H1 (cell line): Measurements from ENCODE around the gene ARAP2. TPM values are rescaled to one million over a fixed set of nuclear protein-coding genes. Genes with fewer than 3 reads are reported as not detected.

Source experiments
- CTCF ChIA-PET: fragments of 300-600 bp; sonication (Branson Sonifier 250); formaldehyde crosslinking; loops from one replicate; lab custom pipeline; 2021; ENCODE audit not compliant: partially characterized antibody; lab: Charles Lee
- POLR2A ChIA-PET: fragments of 300-600 bp; sonication (Branson Sonifier 250); formaldehyde crosslinking; loops from one replicate; lab custom pipeline; 2021; ENCODE audit warnings: inconsistent platforms; ENCODE audit not compliant: partially characterized antibody; lab: Charles Lee
- DNase-seq, 2 experiments: peaks; one replicate each; pipeline versions ENCODE4 v3.0.0 to v3.0.0-alpha.2; 2010 to 2022; ENCODE audit warnings: low spot score in 2 of 2, low read depth in 1 of 2, mixed read lengths in 1 of 2
- FAIRE-seq: peaks from 2 replicates; lab custom pipeline; 2011; peaks lifted over from hg19 to GRCh38; lab: Jason Lieb, UNC
- H2AFZ ChIP-seq: 2 replicates; pipeline ENCODE4 v1.8.1; 2012; ENCODE audit warnings: low read length, inconsistent platforms
- H2AK5ac ChIP-seq: 2 replicates; pipeline ENCODE4 v1.6.1; 2013; ENCODE audit warnings: low read depth, low read length
- H2BK120ac ChIP-seq: replicated peaks from 2 replicates; pipeline ENCODE3; 2013; ENCODE audit warnings: low read depth, low read length, inconsistent platforms
- H2BK12ac ChIP-seq: 2 replicates; pipeline ENCODE4 v1.6.1; 2013; ENCODE audit warnings: low read depth, low read length
- H2BK15ac ChIP-seq: 2 replicates; pipeline ENCODE4 v1.6.1; 2013; ENCODE audit warnings: low read length
- H2BK20ac ChIP-seq: 2 replicates; pipeline ENCODE4 v1.6.1; 2013; ENCODE audit warnings: low read length
- H2BK5ac ChIP-seq: 2 replicates; pipeline ENCODE4 v1.6.1; 2013; ENCODE audit warnings: low read depth, low read length
- H3K14ac ChIP-seq: 2 replicates; pipeline ENCODE4 v1.6.1; 2013; ENCODE audit warnings: inconsistent platforms; ENCODE audit not compliant: insufficient read length
- H3K18ac ChIP-seq: 2 replicates; pipeline ENCODE4 v1.6.1; 2013; ENCODE audit warnings: low read length; ENCODE audit errors: extremely low read depth
- H3K23ac ChIP-seq: 2 replicates; pipeline ENCODE4 v1.6.1; 2013; ENCODE audit warnings: inconsistent platforms; ENCODE audit not compliant: insufficient read length
- H3K23me2 ChIP-seq: 2 replicates; pipeline ENCODE4 v1.6.1; 2013; ENCODE audit warnings: low read depth, low read length
- H3K27ac ChIP-seq: 2 replicates; pipeline ENCODE4 v1.6.1; 2011; ENCODE audit warnings: low read depth, low read length, inconsistent platforms
- H3K27me3 ChIP-seq, 4 experiments: replicated peaks in 1 of 4; 1 replicate in 1 of 4; 2 replicates in 3 of 4; pipeline versions ENCODE4 v1.6.1 to v1.8.1; 2011 to 2013; ENCODE audit warnings: low read length in 3 of 4, mild to moderate bottlenecking in 3 of 4, inconsistent platforms in 2 of 4, mixed read lengths in 2 of 4, moderate library complexity in 1 of 4; ENCODE audit not compliant: control insufficient read depth in 3 of 4, insufficient read depth in 3 of 4; ENCODE audit errors: extremely low read depth in 1 of 4
- H3K36me3 ChIP-seq, 4 experiments: 2 replicates each; pipeline versions ENCODE4 v1.6.1 to v1.8.1; 2011 to 2013; ENCODE audit warnings: mild to moderate bottlenecking in 4 of 4, low read length in 3 of 4, moderate library complexity in 2 of 4, control low read depth in 1 of 4, inconsistent platforms in 1 of 4; ENCODE audit not compliant: insufficient read depth in 4 of 4, control insufficient read depth in 2 of 4
- H3K4ac ChIP-seq: replicated peaks from 2 replicates; pipeline ENCODE3; 2013; ENCODE audit warnings: low read length, low read depth, mixed read lengths, inconsistent platforms; ENCODE audit not compliant: insufficient read length
- H3K4me1 ChIP-seq, 4 experiments: replicated peaks in 1 of 4; 1 replicate in 1 of 4; 2 replicates in 3 of 4; pipeline versions ENCODE4 v1.6.1 to v1.8.1; 2011 to 2013; ENCODE audit warnings: low read length in 3 of 4, inconsistent platforms in 2 of 4, mixed read lengths in 1 of 4; ENCODE audit not compliant: insufficient read depth in 4 of 4, control insufficient read depth in 3 of 4
- H3K4me2 ChIP-seq, 2 experiments: 2 replicates each; pipeline versions ENCODE4 v1.6.1 to v1.8.1; 2011 to 2013; ENCODE audit warnings: low read depth in 2 of 2, low read length in 2 of 2, control low read depth in 1 of 2, inconsistent platforms in 1 of 2, mild to moderate bottlenecking in 1 of 2; ENCODE audit not compliant: insufficient read depth in 1 of 2
- H3K4me3 ChIP-seq, 4 experiments: fragments of 200-600, 300-600 bp in 1 of 4; sonication (generic), shearing (Covaris generic), sonication (Bioruptor Twin) in 1 of 4; 2 replicates each; pipeline versions ENCODE4 v1.5.1 to v1.8.1; 2011 to 2016; ENCODE audit warnings: low read length in 4 of 4, low read depth in 3 of 4, control low read depth in 2 of 4, inconsistent platforms in 2 of 4, mild to moderate bottlenecking in 2 of 4, mixed read lengths in 1 of 4, moderate library complexity in 1 of 4; ENCODE audit not compliant: insufficient read depth in 2 of 4; ENCODE audit errors: extremely low read depth in 1 of 4
- H3K56ac ChIP-seq: replicated peaks from 2 replicates; pipeline ENCODE3; 2013; ENCODE audit warnings: low read depth, mild to moderate bottlenecking, mixed read lengths, low read length, inconsistent platforms; ENCODE audit not compliant: insufficient read length
- H3K79me1 ChIP-seq: 2 replicates; pipeline ENCODE4 v1.6.1; 2013; ENCODE audit warnings: low read depth, low read length, control low read depth
- H3K79me2 ChIP-seq, 2 experiments: 2 replicates each; pipeline versions ENCODE4 v1.6.1 to v1.8.1; 2012 to 2013; ENCODE audit warnings: low read length in 2 of 2, mild to moderate bottlenecking in 2 of 2, inconsistent platforms in 1 of 2; ENCODE audit not compliant: insufficient read depth in 2 of 2, control insufficient read depth in 1 of 2
- H3K9ac ChIP-seq, 4 experiments: replicated peaks in 1 of 4; 1 replicate in 1 of 4; 2 replicates in 3 of 4; pipeline versions ENCODE4 v1.6.1 to v1.8.1; 2011 to 2013; ENCODE audit warnings: low read depth in 3 of 4, low read length in 3 of 4, control low read depth in 2 of 4, mild to moderate bottlenecking in 2 of 4, moderate library complexity in 2 of 4, inconsistent platforms in 1 of 4; ENCODE audit errors: extremely low read depth in 1 of 4
- H3K9me3 ChIP-seq, 2 experiments: 2 replicates each; pipeline versions ENCODE4 v1.6.1 to v1.8.1; 2012 to 2013; ENCODE audit warnings: mild to moderate bottlenecking in 2 of 2, moderate library complexity in 2 of 2, control low read depth in 1 of 2, inconsistent platforms in 1 of 2, low read depth in 1 of 2, low read length in 1 of 2, mixed read lengths in 1 of 2; ENCODE audit not compliant: insufficient read depth in 2 of 2
- H4K20me1 ChIP-seq, 2 experiments: replicated peaks in 1 of 2; 2 replicates each; pipeline versions ENCODE3 to v1.8.1; 2011 to 2013; ENCODE audit warnings: inconsistent platforms in 2 of 2, low read length in 2 of 2, mild to moderate bottlenecking in 1 of 2; ENCODE audit not compliant: insufficient read depth in 2 of 2, control insufficient read depth in 1 of 2
- H4K5ac ChIP-seq: 2 replicates; pipeline ENCODE4 v1.6.1; 2013; ENCODE audit warnings: low read length, low read depth, mixed read lengths, inconsistent platforms; ENCODE audit not compliant: insufficient read length
- H4K8ac ChIP-seq: 2 replicates; pipeline ENCODE4 v1.8.0; 2013; ENCODE audit warnings: mild to moderate bottlenecking, moderate library complexity, low read length, inconsistent platforms; ENCODE audit not compliant: insufficient read depth; ENCODE audit errors: extremely low read depth
- H4K91ac ChIP-seq: replicated peaks from 2 replicates; pipeline ENCODE3; 2013; ENCODE audit warnings: low read length, mixed read lengths, inconsistent platforms; ENCODE audit not compliant: insufficient read length
- BCL11A ChIP-seq, 2 experiments: IDR thresholded peaks; one replicate each; pipeline ENCODE4 v1.6.1; 2011; ENCODE audit warnings: low read depth in 2 of 2, low read length in 2 of 2, mild to moderate bottlenecking in 2 of 2
- BRCA1 ChIP-seq: IDR thresholded peaks from 2 replicates; pipeline ENCODE4 v1.6.1; 2012; ENCODE audit warnings: low read depth, low read length, improper control_type of control experiment
- CREB1 ChIP-seq: IDR thresholded peaks from 2 replicates; pipeline ENCODE4 v1.6.1; 2012; ENCODE audit warnings: inconsistent platforms
- SP2 ChIP-seq: IDR thresholded peaks from 2 replicates; pipeline ENCODE4 v1.6.1; 2012; ENCODE audit warnings: mild to moderate bottlenecking, low read length, inconsistent platforms
- WGBS, 2 experiments: shearing (Covaris generic) in 1 of 2; methylation state at CpG; one replicate each; pipeline versions ENCODE4 v1.1.6 to v1.1.7; 2013 to 2015; ENCODE audit warnings: low lambda C conversion rate in 2 of 2, mixed read lengths in 2 of 2, inconsistent platforms in 1 of 2, low coverage in 1 of 2, missing lambda C conversion rate in 1 of 2; ENCODE audit not compliant: insufficient replicate concordance in 2 of 2, insufficient coverage in 1 of 2, insufficient read length in 1 of 2; ENCODE audit errors: extremely low coverage in 1 of 2, missing lambda C conversion rate in 1 of 2; 5-methylcytosine and 5-hydroxymethylcytosine counted together
- polyA plus RNA-seq, 7 experiments: library from polyadenylated mRNA; depleted of rRNA in 3 of 7; stranded (reverse) in 5 of 7; unstranded in 2 of 7; fragments of >200 nt in 5 of 7; fragments of 200-250 nt in 2 of 7; gene quantifications; 1 replicate in 5 of 7; 2 replicates in 1 of 7; 4 replicates in 1 of 7; pipeline versions ENCODE4 v1.2.1 to v1.2.3, GENCODE V29; 2011 to 2013; ENCODE audit warnings: missing spikeins in 2 of 7, mixed read lengths in 2 of 7
- total RNA-seq: library from RNA; stranded (reverse); fragmentation: NEBNext Ultra II Directional; extraction: Animal tissue kit (Norgen Biotek cat#: 25700); gene quantifications from 2 replicates; pipeline ENCODE4 v1.2.1, GENCODE V29; 2021

Gene ARAP2
- total and polyA plus RNA-seq, 2 of the 8 experiments (the other 6 are each of a cell fraction or from before 2014, with no cell fraction given), result 0.15 to 2.3 TPM

DNA sequence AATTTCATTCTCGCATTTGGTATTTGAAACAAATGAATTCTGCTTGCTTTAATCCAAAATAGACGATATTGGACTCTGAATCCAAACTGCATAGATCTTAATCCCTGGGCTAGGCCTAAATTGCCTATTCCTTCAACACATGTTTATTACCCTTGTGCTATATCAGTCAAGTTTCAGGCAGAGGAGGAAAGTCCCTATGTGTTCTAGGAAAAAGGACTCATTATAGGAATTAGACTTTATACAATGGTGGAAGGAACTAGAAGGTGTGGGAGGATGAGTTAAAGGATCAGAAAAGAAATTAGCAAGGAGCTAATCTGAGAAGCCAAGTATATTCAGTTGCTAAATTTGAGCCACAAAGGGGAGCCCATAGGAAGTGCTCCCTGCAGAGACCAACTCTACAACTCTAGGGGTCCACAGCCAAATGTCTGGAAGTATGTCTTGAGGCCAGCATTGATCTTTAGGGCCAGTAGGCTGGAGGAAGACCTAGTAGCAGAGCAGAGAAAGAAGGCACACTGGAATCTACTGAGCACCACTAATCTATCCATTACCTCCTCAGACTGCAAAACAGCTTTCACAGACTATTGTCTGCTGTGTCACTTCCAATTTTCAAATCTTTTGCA is 20.0 kb upstream of the ARAP2 start:
- no peaks in the 10 kb centered on the region for H3K36me3 ChIP-seq
- H3K4me1 ChIP-seq, result peaks cover 0 to 3% (median 1%) of the 10 kb centered on the region in 4 experiments; a peak in 1 of 7 replicates
- CTCF ChIA-PET, result interaction anchor here (1.4 kb wide), 1 partner anchor 20 kb away, joined by 4 read pairs; the partner anchor contains the start of gene ARAP2
- H3K4ac ChIP-seq, result no peak overlapping the region
- H2BK15ac ChIP-seq, result no peak overlapping the region
- no peak overlapping the region for H4K5ac ChIP-seq
- H4K91ac ChIP-seq, result no peak overlapping the region
- H3K9ac ChIP-seq, result no peak overlapping the region
- H4K20me1 ChIP-seq, result no peaks in the 10 kb centered on the region
- no peak overlapping the region for H2BK5ac ChIP-seq
- no peak overlapping the region for H4K8ac ChIP-seq
- FAIRE-seq, result no peak
- H3K23me2 ChIP-seq, result no peaks in the 10 kb centered on the region
- no peaks in the 10 kb centered on the region for H3K9me3 ChIP-seq
- H2BK20ac ChIP-seq, result no peak overlapping the region
- WGBS, 2 experiments, result 92% methylated on average over 2 of the region's 2 CpGs; no CpG with 5 or more reads in 1 of the 2 experiments
- no peaks in the 10 kb centered on the region for H3K79me2 ChIP-seq
- no peak overlapping the region for H3K56ac ChIP-seq
- POLR2A ChIA-PET, result no interaction called here
- H3K4me2 ChIP-seq, result peak overlapping the region; percentile 9 to 33; a peak in 1 of 4 replicates
- no peak overlapping the region for H2BK12ac ChIP-seq
- no peak overlapping the region for H2BK120ac ChIP-seq
- peak overlapping the region; percentile 54; the same call in 1 of the 2 replicates for H2AFZ ChIP-seq
- H3K79me1 ChIP-seq, result no peaks in the 10 kb centered on the region
- DNase-seq, result no peak
- H3K14ac ChIP-seq, result no peak overlapping the region
- no peak for TF ChIP-seq CREB1
- TF ChIP-seq BCL11A (IDR thresholded peaks at IDR 0.05; ENCODE audit: low read depth in 2 of 2, low read length in 2 of 2), result no peak
- TF ChIP-seq SP2, result no peak
- TF ChIP-seq BRCA1, result no peak
- no peak overlapping the region for H2AK5ac ChIP-seq
- H3K23ac ChIP-seq, result no peak overlapping the region
- no peak overlapping the region for H3K18ac ChIP-seq
- H3K4me3 ChIP-seq, result no peak overlapping the region
- H3K27ac ChIP-seq, result no peak overlapping the region
- H3K27me3 ChIP-seq, result no peaks in the 10 kb centered on the region
